HEK293 (cell line): ENCODE results near the gene RAB5A.

Experiments
- CTCF ChIA-PET: fragments of 350-600 bp; formaldehyde crosslinking; extraction: SDS; loops from one replicate; lab custom pipeline; 2021; ENCODE audit warnings: antibody characterized with exemption; lab: Yijun Ruan, JAX
- POLR2A ChIA-PET: fragments of 300-600 bp; formaldehyde crosslinking; extraction: SDS; loops from one replicate; lab custom pipeline; 2020; ENCODE audit warnings: antibody characterized with exemption, inconsistent platforms; lab: Yijun Ruan, JAX
- H3K27ac ChIP-seq: fragments of 200-500 bp; sonication (Bioruptor generic); 2 replicates; pipeline ENCODE4 v1.5.1; 2014; ENCODE audit warnings: low read depth, low read length, control low read depth, inconsistent platforms; ENCODE audit errors: extremely low read depth
- H3K36me3 ChIP-seq, 2 experiments: fragments of 200-500 bp in 1 of 2; sonication (Bioruptor generic) in 1 of 2; 1 replicate in 1 of 2; 2 replicates in 1 of 2; pipeline ENCODE4 v1.5.1; 2014 to 2017; ENCODE audit warnings: inconsistent platforms in 2 of 2, low read length in 2 of 2; ENCODE audit not compliant: control insufficient read depth in 2 of 2, insufficient read depth in 1 of 2
- H3K4me1 ChIP-seq: fragments of 200-500 bp; sonication (Bioruptor generic); 2 replicates; pipeline ENCODE4 v1.5.1; 2014; ENCODE audit warnings: mild to moderate bottlenecking, low read length, inconsistent platforms; ENCODE audit not compliant: control insufficient read depth, insufficient read depth
- H3K4me3 ChIP-seq: 2 replicates; pipeline ENCODE4 v1.5.1; 2011; ENCODE audit warnings: low read depth, mild to moderate bottlenecking, control low read depth, low read length, moderate library complexity
- H3K9me3 ChIP-seq: fragments of 200-500 bp; sonication (Bioruptor generic); 2 replicates; pipeline ENCODE4 v1.5.1; 2014; ENCODE audit warnings: low read depth, low read length, inconsistent platforms; ENCODE audit not compliant: control insufficient read depth, insufficient read depth
- GFI1B ChIP-seq: fragments of 450-650 bp; formaldehyde crosslinking; IDR thresholded peaks from 2 replicates; pipeline ENCODE4 v1.5.1; 2016; ENCODE audit warnings: missing biosample characterization, missing genetic modification characterization
- PBX3 ChIP-seq: sonication (generic); formaldehyde crosslinking; IDR thresholded peaks from 2 replicates; pipeline ENCODE4 v1.8.1; 2022; ENCODE audit warnings: mild to moderate bottlenecking, moderate library complexity, missing genetic modification reagents
- PRDM6 ChIP-seq: fragments of 450-650 bp; formaldehyde crosslinking; IDR thresholded peaks from 2 replicates; pipeline ENCODE4 v1.5.1; 2017; ENCODE audit warnings: missing biosample characterization, missing genetic modification characterization
- YY2 ChIP-seq: fragments of 450-650 bp; formaldehyde crosslinking; IDR thresholded peaks from 2 replicates; pipeline ENCODE4 v1.5.1; 2016; ENCODE audit warnings: missing biosample characterization, missing genetic modification characterization
- ZBTB49 ChIP-seq: fragments of 450-650 bp; formaldehyde crosslinking; IDR thresholded peaks from 2 replicates; pipeline ENCODE4 v1.5.1; 2016; ENCODE audit warnings: missing biosample characterization, missing genetic modification characterization, low read depth
- ZBTB7A ChIP-seq: fragments of 450-650 bp; formaldehyde crosslinking; IDR thresholded peaks from 2 replicates; pipeline ENCODE4 v1.5.1; 2016; ENCODE audit warnings: low read depth, missing biosample characterization, missing genetic modification characterization
- ZFP37 ChIP-seq: fragments of 450-650 bp; formaldehyde crosslinking; IDR thresholded peaks from 2 replicates; pipeline ENCODE4 v1.5.1; 2016; ENCODE audit warnings: missing biosample characterization, missing genetic modification characterization
- ZFP69B ChIP-seq: fragments of 450-650 bp; formaldehyde crosslinking; IDR thresholded peaks from 2 replicates; pipeline ENCODE4 v1.5.1; 2016; ENCODE audit warnings: missing biosample characterization, missing genetic modification characterization
- ZIC2 ChIP-seq: fragments of 450-650 bp; formaldehyde crosslinking; IDR thresholded peaks from 2 replicates; pipeline ENCODE4 v1.5.1; 2016; ENCODE audit warnings: missing biosample characterization, missing genetic modification characterization
- ZNF121 ChIP-seq: fragments of 450-650 bp; formaldehyde crosslinking; IDR thresholded peaks from 2 replicates; pipeline ENCODE4 v1.5.1; 2016; ENCODE audit warnings: missing biosample characterization, missing genetic modification characterization
- ZNF146 ChIP-seq: fragments of 450-650 bp; formaldehyde crosslinking; IDR thresholded peaks from 2 replicates; pipeline ENCODE4 v1.5.1; 2016; ENCODE audit warnings: missing biosample characterization, missing genetic modification characterization
- ZNF184 ChIP-seq: fragments of 450-650 bp; IDR thresholded peaks from 2 replicates; pipeline ENCODE4 v1.5.1; 2018; ENCODE audit warnings: missing biosample characterization, mild to moderate bottlenecking, missing genetic modification characterization
- ZNF26 ChIP-seq: fragments of 450-650 bp; formaldehyde crosslinking; IDR thresholded peaks from 2 replicates; pipeline ENCODE4 v1.5.1; 2016; ENCODE audit warnings: missing biosample characterization, missing genetic modification characterization
- ZNF324 ChIP-seq: fragments of 450-650 bp; formaldehyde crosslinking; IDR thresholded peaks from 2 replicates; pipeline ENCODE4 v1.5.1; 2016; ENCODE audit warnings: missing biosample characterization, missing genetic modification characterization
- ZNF391 ChIP-seq: fragments of 450-650 bp; formaldehyde crosslinking; IDR thresholded peaks from 2 replicates; pipeline ENCODE4 v1.5.1; 2016; ENCODE audit warnings: low read depth, missing biosample characterization, missing genetic modification characterization, borderline replicate concordance
- ZNF473 ChIP-seq: fragments of 450-650 bp; formaldehyde crosslinking; IDR thresholded peaks from 2 replicates; pipeline ENCODE4 v1.5.1; 2017; ENCODE audit warnings: missing biosample characterization, missing genetic modification characterization
- ZNF510 ChIP-seq: fragments of 450-650 bp; formaldehyde crosslinking; IDR thresholded peaks from 2 replicates; pipeline ENCODE4 v1.5.1; 2018; ENCODE audit warnings: mild to moderate bottlenecking, missing genetic modification characterization, missing biosample characterization; ENCODE audit not compliant: insufficient replicate concordance
- ZNF513 ChIP-seq: fragments of 450-650 bp; IDR thresholded peaks from 2 replicates; pipeline ENCODE4 v1.5.1; 2018; ENCODE audit warnings: missing biosample characterization, missing genetic modification characterization
- ZNF544 ChIP-seq: fragments of 450-650 bp; formaldehyde crosslinking; IDR thresholded peaks from 2 replicates; pipeline ENCODE4 v1.5.0; 2017; ENCODE audit warnings: missing biosample characterization, missing genetic modification characterization
- ZNF580 ChIP-seq: fragments of 450-650 bp; formaldehyde crosslinking; IDR thresholded peaks from 2 replicates; pipeline ENCODE4 v1.5.1; 2016; ENCODE audit warnings: missing biosample characterization, missing genetic modification characterization
- ZNF660 ChIP-seq: fragments of 450-650 bp; IDR thresholded peaks from 2 replicates; pipeline ENCODE4 v1.5.1; 2018; ENCODE audit warnings: missing biosample characterization, mild to moderate bottlenecking, missing genetic modification characterization
- ZNF692 ChIP-seq: fragments of 450-650 bp; formaldehyde crosslinking; IDR thresholded peaks from 2 replicates; pipeline ENCODE4 v1.5.1; 2016; ENCODE audit warnings: missing biosample characterization, missing genetic modification characterization
- ZSCAN5A ChIP-seq: fragments of 450-650 bp; formaldehyde crosslinking; IDR thresholded peaks from 2 replicates; pipeline ENCODE4 v1.5.1; 2016; ENCODE audit warnings: missing biosample characterization, missing genetic modification characterization

RAB5A gene

GRCh38 chr3:19997502-19997901 lies 50.6 kb downstream of the RAB5A start:
- CTCF ChIA-PET = no interaction called here
- TF ChIP-seq GFI1B (tag by site-specific recombination) (no peak), ZNF121 (no peak), ZNF146 (tag by site-specific recombination) (peak; percentile 91), YY2 (no peak)
- TF ChIP-seq, all 188 proteins: peak for 1
- H3K36me3 ChIP-seq = no peaks in the 10 kb centered on the region
- no peak overlapping the region for H3K4me3 ChIP-seq
- H3K4me1 ChIP-seq = no peaks in the 10 kb centered on the region
- no peak overlapping the region for H3K27ac ChIP-seq
- POLR2A ChIA-PET = no interaction called here
- no peaks in the 10 kb centered on the region for H3K9me3 ChIP-seq

- no peaks in the 10 kb centered on the region for H3K4me1 ChIP-seq
- H3K4me3 ChIP-seq = no peak overlapping the region
- POLR2A ChIA-PET = no interaction called here
- no peaks in the 10 kb centered on the region for H3K9me3 ChIP-seq
- H3K27ac ChIP-seq = no peak overlapping the region
- CTCF ChIA-PET = no interaction called here
- no peaks in the 10 kb centered on the region for H3K36me3 ChIP-seq
- TF ChIP-seq ZNF510 = no peak
- no peak for TF ChIP-seq ZNF473 (tag by site-specific recombination)
- no peak for TF ChIP-seq ZNF26 (tag by site-specific recombination)
- TF ChIP-seq ZNF580 (tag by site-specific recombination) = no peak
- TF ChIP-seq ZFP37 (tag by site-specific recombination) = no peak
- no peak for TF ChIP-seq ZNF544
- no peak for TF ChIP-seq ZBTB49 (tag by site-specific recombination)
- TF ChIP-seq PBX3 (CRISPR knock-in tag) = no peak
- TF ChIP-seq ZNF391 = no peak
- no peak for TF ChIP-seq ZNF324 (tag by site-specific recombination)
- no peak for TF ChIP-seq PRDM6 (tag by site-specific recombination)
- TF ChIP-seq ZIC2 (tag by site-specific recombination) = no peak
- no peak for TF ChIP-seq ZNF184
- no peak for TF ChIP-seq ZNF660
- TF ChIP-seq ZNF692 = no peak
- no peak for TF ChIP-seq ZNF513 (tag by site-specific recombination)
- no peak for TF ChIP-seq ZFP69B (tag by site-specific recombination)
- TF ChIP-seq ZBTB7A = no peak
- TF ChIP-seq ZSCAN5A (tag by site-specific recombination) = no peak
Observed at GRCh38 chr3:20001932-20002331, 55.0 kb downstream of the RAB5A start.
